Activated naive CD4-positive, alpha-beta T cell treated with anti-CD3 and anti-CD28 coated beads, Interleukin-2, amount 50 U/mL, for 72 hours (primary cell): ENCODE results near the gene NCAN. TPM values are rescaled to one million over a fixed set of nuclear protein-coding genes. Genes with fewer than 3 reads are reported as not detected.
"Not testable (repeated sequence)": the region's sequence is repeated elsewhere in the genome, so short reads cannot be mapped to it uniquely, and the experiment has no call there.

Experiments used
- ATAC-seq, 2 donors: fragments of 150-1000 bp; cut with Tn5 transposase; 2 replicates each; pipeline ENCODE4 v1.10.0; 2021; ENCODE audit warnings: mild to moderate bottlenecking in 2 of 2, moderate library complexity in 2 of 2
- DNase-seq, 2 donors: peaks; one replicate each; pipeline ENCODE4 v3.0.0; 2021 to 2022; ENCODE audit warnings: low spot score in 2 of 2
- H3K27ac Mint-ChIP-seq, 2 donors: one replicate each; pipeline ENCODE4 v1.8.0; 2022; ENCODE audit warnings: mild to moderate bottlenecking in 2 of 2, mixed read lengths in 2 of 2
- H3K36me3 Mint-ChIP-seq, 2 donors: one replicate each; pipeline ENCODE4 v1.8.0; 2022; ENCODE audit warnings: mixed read lengths in 2 of 2
- H3K9me3 Mint-ChIP-seq, 2 donors: one replicate each; pipeline ENCODE4 v1.8.0; 2022; ENCODE audit warnings: mixed read lengths in 2 of 2
- total RNA-seq, 2 donors: library from RNA; stranded (reverse); gene quantifications; one replicate each; pipeline ENCODE4 v1.2.3, GENCODE V29; 2022

The NCAN gene
- total RNA-seq, 2 donors from 2014 or later = not detected

- ATAC-seq (no peak), DNase-seq (no peak)
- H3K36me3 Mint-ChIP-seq = peaks cover 7 to 14% of the 10 kb centered on the region in 2 donors
- peaks cover 9 to 16% of the 10 kb centered on the region in 2 donors for H3K9me3 Mint-ChIP-seq
- H3K27ac Mint-ChIP-seq = no peak overlapping the region
These were observed 22.6 kb downstream of the NCAN start for GRCh38 chr19:19234220-19234816.

DNA sequence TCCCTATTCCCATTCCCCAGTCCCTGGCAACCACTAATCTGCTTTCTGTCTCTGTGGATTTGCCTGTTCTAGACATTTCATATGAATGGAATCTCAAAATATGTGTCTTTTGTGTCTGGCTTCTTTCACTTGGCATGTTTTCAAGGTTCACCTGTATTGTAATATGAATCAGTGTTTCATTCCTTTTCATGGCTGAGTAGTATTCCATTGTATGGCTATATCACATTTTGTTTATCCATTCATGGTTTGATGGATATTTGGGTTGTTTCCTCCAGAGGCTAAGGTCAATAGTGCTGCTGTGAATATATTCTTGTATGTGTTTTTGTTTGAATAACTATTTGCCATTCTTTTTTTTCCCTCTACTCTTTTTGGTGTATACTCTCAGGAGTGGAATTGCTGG, 24.4 kb downstream of the NCAN start:
- peaks cover 7 to 14% of the 10 kb centered on the region in 2 donors for H3K36me3 Mint-ChIP-seq
- H3K27ac Mint-ChIP-seq = no peak overlapping the region
- H3K9me3 Mint-ChIP-seq = peaks cover 9 to 16% of the 10 kb centered on the region in 2 donors
- ATAC-seq (no peak), DNase-seq (no peak)

GRCh38 chr19:19238126-19238894, 26.6 kb downstream of the NCAN start:
- DNase-seq (no peak), ATAC-seq (no peak)
- H3K9me3 Mint-ChIP-seq = peaks cover 7 to 16% of the 10 kb centered on the region in 2 donors
- H3K36me3 Mint-ChIP-seq = peaks cover 7 to 13% of the 10 kb centered on the region in 2 donors
- H3K27ac Mint-ChIP-seq = no peak overlapping the region

DNA sequence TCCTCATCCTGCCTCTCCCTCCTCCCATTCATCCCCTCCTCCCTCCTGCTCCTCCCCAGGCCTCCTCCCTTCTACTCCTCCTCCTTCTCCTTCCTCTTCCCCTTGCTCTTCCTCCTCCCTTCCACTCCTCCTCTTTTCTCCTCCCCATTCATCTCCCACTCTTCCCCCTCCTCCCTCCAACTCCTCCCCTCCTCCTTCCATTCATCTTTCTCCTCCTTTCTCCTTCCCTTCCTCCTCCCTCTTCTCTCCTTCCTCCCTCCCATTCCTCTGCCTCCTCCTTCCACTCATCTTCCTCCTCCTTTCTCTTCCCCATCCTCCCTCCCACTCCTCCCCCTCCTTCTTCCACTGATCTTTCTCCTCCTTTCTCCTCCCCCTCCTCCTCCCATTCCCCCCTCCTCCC, 27.9 kb downstream of the NCAN start:
- ATAC-seq (no peak), DNase-seq (no peak)
- Mint-ChIP-seq H3K27ac (no peak overlapping the region), H3K36me3 (peaks cover 7 to 8% of the 10 kb centered on the region in 2 donors), H3K9me3 (peaks cover 5 to 9% of the 10 kb centered on the region in 2 donors)

- H3K27ac Mint-ChIP-seq = no peak overlapping the region
- peaks cover 7 to 8% of the 10 kb centered on the region in 2 donors for H3K36me3 Mint-ChIP-seq
- ATAC-seq = no peak
- H3K9me3 Mint-ChIP-seq = peaks cover 5 to 9% of the 10 kb centered on the region in 2 donors
- DNase-seq = no peak
These were observed 28.7 kb downstream of the NCAN start for GRCh38 chr19:19240476-19240875.

DNA sequence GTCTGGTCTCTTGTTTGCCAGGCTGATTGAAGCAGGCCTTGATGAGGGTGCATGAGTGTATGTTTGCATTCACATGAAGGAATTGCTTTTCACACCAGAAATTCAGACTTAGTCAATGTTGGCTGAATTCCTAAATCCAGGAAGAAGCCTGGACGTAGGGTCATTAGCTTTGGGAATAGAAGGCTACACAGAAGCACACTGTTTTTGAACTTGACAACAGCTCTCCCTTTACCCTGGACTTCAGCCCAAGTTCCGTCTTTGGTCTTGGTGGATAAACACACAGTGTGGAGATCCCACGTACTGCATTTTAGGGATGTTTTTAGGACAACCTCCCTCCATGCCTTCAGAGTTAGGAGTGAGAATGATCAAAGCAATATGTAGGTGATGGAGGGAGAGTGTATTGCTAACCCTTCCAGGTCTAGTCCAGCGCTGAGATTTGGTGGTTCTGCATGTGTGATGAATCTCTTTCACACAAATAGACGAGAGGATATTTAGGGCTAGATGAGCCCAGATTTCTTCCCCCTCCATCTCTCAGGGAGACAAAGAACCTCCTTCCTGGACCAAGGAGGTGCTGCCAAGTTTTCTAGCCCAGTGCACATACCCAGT, 38.5 kb downstream of the NCAN start:
- Mint-ChIP-seq H3K36me3 (no peaks in the 10 kb centered on the region), H3K9me3 (no peaks in the 10 kb centered on the region), H3K27ac (no peak overlapping the region)
- DNase-seq (no peak), ATAC-seq (no peak)

DNA sequence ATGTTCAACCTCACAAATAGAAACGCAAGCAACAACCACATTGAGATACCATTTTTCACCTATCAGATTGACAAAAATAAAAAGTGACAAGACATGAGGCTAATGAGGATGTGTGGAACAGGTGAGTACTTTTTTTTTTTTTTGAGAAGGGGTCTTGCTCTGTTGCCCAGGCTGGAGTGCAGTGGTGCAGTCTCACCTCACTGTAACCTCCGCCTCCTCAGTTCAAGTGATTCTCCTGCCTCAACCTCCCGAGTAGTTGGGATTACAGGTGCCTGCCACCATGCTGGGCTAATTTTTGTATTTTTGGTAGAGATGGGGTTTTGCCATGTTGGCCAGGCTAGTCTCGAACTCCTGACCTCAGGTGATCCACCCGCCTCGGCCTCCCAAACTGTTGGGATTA, 41.7 kb downstream of the NCAN start:
- not testable (repeated sequence) for H3K27ac Mint-ChIP-seq, H3K9me3 Mint-ChIP-seq, H3K36me3 Mint-ChIP-seq, DNase-seq, ATAC-seq

DNA sequence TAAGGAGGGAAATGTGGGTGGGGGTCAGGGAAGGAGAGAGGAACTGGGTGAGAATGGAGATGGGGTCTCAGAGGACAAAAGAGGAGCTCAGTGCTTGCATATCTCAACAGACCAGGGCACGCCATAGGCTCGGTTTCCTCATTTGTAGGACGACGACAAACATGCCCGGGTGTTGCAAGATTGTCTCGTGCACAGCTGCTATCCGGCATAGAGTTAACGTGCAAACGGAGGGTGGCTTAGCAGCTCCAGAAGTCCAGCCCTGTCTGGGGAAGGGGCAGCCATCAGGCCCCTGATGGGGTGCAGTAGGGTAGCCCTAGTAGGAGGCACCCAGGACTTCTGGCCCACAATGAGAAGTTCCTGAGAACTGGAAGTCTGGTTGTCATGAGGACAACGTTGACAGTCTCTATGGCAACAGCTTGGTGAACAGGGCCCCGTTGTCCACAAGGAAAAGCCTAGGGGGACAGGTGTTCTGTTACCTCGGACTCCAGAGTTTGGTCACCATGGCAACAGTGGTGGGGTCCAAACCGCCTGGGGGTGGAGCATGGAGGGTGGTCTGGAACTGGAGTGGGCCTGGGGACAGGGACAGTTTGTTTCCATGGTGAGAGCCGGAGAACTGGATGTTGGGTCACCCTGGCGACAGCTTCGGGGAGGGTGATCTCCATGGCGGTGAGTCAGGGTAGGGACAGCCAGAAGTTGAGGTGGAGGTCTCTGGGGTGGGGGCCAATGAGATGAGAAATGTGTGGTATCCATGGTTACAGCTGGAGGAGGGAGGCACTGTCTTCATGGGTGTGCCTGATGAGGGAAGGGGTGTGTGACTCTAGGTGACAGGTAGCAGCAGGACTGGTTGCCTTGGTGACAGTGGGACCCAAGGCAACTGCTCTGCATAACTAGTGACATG, 44.6 kb downstream of the NCAN start:
- Mint-ChIP-seq H3K27ac (peak overlapping the region in 1 of 2 donors; percentile 6), H3K9me3 (no peaks in the 10 kb centered on the region), H3K36me3 (peaks cover 0 to 5% of the 10 kb centered on the region in 2 donors)
- DNase-seq (no peak), ATAC-seq (no peak)

DNA sequence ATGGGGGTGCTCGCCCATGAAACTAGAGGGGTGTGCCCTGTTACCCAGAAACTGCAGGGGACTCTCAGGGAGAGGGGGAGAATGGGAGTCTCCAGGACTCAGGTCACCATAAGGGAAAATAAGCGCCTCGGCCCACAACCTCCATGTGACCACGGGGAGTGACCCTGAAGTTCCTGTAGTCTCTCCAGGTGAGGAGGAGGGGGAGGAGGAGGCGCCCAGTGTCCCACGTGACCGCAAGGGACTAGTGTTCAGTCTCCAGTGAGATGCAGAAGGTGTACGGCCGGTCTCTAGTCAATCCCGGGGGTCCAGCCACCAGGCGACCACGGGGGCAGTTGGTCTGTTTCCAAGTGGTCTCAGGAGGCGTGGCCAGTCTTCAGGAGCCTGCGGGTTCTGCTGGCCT, 45.4 kb downstream of the NCAN start:
- no peak for ATAC-seq
- no peak for DNase-seq
- Mint-ChIP-seq H3K9me3 (no peaks in the 10 kb centered on the region), H3K36me3 (peaks cover 0 to 8% of the 10 kb centered on the region in 2 donors), H3K27ac (no peak overlapping the region)

DNA sequence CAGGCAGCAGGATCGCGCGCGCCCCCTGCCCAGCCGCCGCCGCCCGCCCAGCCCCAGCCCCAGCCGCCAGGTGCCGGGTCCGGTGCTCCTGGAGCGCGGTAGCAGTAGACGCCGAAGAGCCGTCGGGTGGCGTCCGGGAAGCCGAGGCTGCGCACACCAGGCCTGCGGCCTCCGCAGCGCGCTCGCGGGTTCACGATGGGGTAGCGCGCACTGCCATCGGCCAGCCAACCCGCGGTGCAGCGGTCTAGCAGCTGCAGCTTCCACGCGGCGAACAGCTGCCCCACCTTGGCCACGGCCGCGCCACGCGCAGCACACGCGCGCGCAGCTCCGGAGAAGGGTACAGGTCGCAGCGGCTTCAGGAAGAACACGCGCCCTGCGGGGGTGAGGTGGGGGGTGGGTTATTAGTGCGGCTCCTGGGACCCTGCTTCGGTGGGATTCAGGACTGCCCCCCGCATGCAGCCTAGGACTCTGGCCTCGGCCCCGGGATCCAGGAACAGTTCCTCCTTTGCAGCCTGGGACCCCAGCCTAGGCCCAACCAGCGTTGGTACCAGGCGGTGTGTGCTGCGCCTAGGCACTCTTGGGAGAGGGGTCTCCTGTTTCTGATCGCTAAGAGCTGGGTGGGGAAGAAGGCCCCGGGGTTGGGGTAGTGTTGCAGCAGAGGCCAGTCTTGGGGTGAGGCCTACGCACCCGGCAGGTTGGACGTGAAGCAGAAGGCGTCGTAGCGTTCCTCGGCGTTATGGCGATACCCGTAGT, 46.3 kb downstream of the NCAN start:
- Mint-ChIP-seq H3K36me3 (peaks cover 0 to 10% of the 10 kb centered on the region in 2 donors), H3K27ac (no peak overlapping the region), H3K9me3 (no peaks in the 10 kb centered on the region)
- DNase-seq = no peak
- ATAC-seq = no peak

GRCh38 chr19:19258589-19259338, 47.0 kb downstream of the NCAN start:
- Mint-ChIP-seq H3K36me3 (peaks cover 0 to 10% of the 10 kb centered on the region in 2 donors), H3K9me3 (no peaks in the 10 kb centered on the region), H3K27ac (no peak overlapping the region)
- ATAC-seq (no peak), DNase-seq (no peak)

DNA sequence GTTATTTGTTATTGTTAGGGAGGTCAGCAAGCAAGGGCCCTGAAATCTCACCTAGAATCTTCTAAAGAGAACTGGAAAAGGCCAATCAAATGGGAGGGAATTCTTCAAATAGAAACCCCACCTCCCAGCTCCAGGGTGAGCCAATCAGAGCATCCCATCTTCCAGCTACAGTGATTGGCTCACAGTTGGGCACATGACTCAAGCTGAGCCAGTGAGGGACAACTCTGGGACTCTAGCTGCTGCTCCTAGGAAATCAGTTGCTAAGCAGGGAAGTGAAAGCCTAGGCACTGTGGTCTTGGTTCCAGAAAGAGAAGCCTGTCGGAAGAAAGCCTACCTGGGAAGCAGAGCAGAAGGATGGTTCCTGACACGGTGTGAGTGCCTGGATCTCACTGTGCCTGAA, 48.0 kb downstream of the NCAN start:
- ATAC-seq (peak; percentile 57 to 88), DNase-seq (no peak)
- H3K9me3 Mint-ChIP-seq = no peaks in the 10 kb centered on the region
- no peak overlapping the region for H3K27ac Mint-ChIP-seq
- H3K36me3 Mint-ChIP-seq = peaks cover 0 to 10% of the 10 kb centered on the region in 2 donors

GRCh38 chr19:19260417-19261214, 48.9 kb downstream of the NCAN start:
- ATAC-seq (no peak), DNase-seq (no peak)
- Mint-ChIP-seq H3K36me3 (peaks cover 0 to 10% of the 10 kb centered on the region in 2 donors), H3K27ac (no peak overlapping the region), H3K9me3 (no peaks in the 10 kb centered on the region)

GRCh38 chr19:19261350-19262189, 49.8 kb downstream of the NCAN start:
- no peak for DNase-seq
- H3K9me3 Mint-ChIP-seq = no peaks in the 10 kb centered on the region
- ATAC-seq = peak in 1 of 2 donors; percentile 29
- H3K27ac Mint-ChIP-seq = no peak overlapping the region
- peaks cover 0 to 10% of the 10 kb centered on the region in 2 donors for H3K36me3 Mint-ChIP-seq
